Stimulated activated CD4-positive, alpha-beta T cell treated with anti-CD3 and anti-CD28 coated beads, Interleukin-15, amount 100 ng/mL, for 24 hours (primary cell): ENCODE data around the gene SPATA31D3.
"Not testable (repeated sequence)": the region's sequence is repeated elsewhere in the genome, so short reads cannot be mapped to it uniquely, and the experiment has no call there.

Experiments
- DNase-seq: peaks from one replicate; pipeline ENCODE4 v3.0.0-alpha.2; 2020

The SPATA31D3 gene

DNA sequence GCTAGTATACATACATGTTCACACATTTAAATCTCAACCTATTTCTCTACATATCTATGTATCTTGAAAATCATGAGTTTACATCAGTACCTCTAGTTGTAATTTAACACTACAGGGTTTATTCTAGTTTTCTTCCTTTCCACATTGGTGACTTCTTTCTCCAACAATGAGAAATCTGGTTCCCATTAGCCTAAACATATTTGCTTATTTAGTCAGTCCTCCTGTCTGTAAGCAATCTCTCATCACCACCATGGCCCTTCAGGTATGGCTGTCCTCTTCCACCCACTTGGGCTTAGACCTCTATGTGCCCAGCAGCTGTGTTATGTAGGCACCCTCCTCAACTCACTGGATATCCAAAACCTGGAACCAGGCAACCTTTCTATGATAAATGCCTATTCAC lies 37.3 kb downstream of the SPATA31D3 start:
- no peak for DNase-seq

DNA sequence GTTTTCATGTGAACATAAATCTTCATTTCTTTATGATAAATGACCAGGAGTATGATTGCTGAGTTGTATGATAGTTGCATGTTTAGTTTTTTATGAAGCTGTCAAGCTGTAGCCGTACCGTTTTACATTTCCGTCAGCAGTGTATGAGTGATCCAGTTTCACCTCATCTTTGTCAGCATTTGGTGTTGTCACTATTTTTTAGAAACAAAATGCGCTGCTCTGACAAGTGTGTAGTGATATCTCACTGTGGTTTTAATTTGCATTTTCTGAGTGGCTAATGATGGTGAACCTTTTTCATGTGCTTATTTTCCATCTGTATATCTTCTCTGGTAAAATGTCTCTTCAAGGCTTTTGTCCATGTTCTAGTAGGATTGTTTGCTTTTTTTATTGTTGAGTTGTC lies 38.6 kb downstream of the SPATA31D3 start:
- DNase-seq, result no peak

DNA sequence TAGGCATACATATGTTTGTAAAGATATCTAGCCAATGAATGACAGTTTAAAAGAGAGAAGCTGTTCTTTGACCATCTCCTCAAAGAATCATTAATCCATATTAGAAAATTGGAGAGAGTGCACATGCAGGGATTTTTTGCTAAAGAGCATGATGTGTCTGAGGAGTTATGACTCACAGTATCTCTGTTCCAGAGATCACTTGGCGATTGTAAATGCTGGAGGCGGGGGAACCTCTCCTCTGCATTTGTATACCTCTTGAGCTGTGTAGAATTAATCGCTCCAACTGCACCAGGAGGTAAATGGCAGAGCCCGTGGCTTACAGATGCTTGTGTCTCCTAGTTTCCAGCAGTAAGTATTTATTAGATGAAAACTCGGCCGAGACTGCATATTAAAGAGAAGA lies 41.6 kb downstream of the SPATA31D3 start:
- DNase-seq, result no peak

DNA sequence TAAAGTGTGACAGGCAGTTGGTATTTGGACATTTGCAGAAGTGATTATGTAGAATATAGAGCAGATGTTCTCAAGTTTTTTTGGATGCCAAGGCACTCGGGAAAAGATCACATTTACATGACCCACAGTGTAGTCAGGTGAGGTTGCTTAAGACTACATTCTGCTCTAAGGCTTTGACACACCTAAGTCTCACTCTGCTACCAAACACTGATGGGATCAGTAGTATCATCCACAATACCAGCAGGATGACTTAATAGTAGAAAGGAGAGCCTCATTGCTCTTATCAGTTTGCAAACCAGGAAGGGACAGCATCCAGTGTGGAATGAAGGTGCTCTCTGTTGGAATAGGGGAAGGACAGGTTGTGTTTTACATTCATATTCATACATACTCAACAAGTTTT lies 42.8 kb downstream of the SPATA31D3 start:
- no peak for DNase-seq

DNA sequence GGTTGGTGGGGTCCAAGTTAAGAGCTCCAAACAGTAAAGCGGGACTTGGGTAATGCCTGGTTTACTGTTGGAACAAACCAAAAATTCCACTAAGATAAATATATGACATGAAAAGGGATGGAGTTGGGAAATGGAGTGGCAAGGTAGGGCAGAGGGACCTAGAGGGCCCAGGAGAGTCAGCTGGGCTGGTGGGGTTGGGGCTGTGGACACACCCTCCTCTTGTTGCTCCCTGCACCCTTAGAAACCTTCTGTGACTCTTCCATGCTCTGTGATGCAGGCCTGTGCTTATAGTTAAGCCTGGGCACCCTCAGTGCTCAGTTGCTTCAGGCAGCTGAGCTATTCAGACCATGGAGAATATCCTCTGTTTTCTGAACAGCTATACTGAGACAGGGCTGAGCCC lies 45.2 kb downstream of the SPATA31D3 start, which contains the start of gene SPATA31D1:
Gene SPATA31D1, plus strand, starts transcription at position 301 of the 400 bp plus-strand sequence. Its CDS starts 47 bp downstream, at position 348.
- DNase-seq, result not testable (repeated sequence)

DNA sequence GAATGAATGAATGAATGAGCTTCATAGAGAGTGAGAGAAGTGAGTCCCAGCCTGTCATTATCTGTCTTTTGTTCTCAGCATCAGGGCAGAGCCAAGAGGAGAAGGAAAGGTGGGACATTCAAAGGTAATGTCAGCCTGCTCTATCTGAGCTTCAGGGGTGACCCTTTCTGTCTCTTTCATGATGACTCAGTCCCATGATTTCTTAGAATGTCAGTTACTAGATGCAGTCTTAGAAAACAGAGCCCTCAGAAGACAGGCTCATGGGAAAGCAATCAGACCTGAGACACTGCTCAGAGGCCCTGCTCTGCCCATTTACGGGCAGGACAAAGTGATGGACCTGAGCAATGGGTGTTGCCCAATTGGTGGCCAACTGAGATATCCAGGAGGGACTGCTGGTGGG lies 46.4 kb downstream of the SPATA31D3 start:
- DNase-seq, result no peak

DNA sequence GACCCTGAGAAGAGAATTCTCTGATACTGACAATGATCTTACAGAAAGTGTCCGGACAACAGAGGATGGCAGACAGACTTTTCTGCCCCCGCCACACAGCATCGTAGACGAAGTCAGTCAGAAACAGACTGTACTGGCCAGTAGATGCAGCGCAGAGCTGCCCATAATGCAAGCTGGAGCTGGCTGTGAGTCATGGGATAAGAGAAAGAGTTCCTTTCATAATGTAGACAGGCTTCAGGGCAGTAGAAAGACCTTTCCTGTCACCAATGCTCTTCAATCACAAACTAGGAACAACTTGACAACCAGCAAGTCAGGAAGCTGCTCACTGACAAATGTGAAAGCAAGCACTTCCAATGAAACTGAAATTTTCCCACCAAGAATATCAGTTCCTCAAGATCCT lies 50.4 kb downstream of the SPATA31D3 start:
- no peak for DNase-seq
